Activated CD4-positive, alpha-beta T cell treated with anti-CD3 and anti-CD28 coated beads for 4 hours (primary cell): ENCODE results near the gene MAP3K12.
"Not testable (repeated sequence)": the region's sequence is repeated elsewhere in the genome, so short reads cannot be mapped to it uniquely, and the experiment has no call there.

Experiments
- DNase-seq, 2 donors: peaks; one replicate each; pipeline ENCODE4 v3.0.0-alpha.2; 2020

The MAP3K12 gene, protein sequence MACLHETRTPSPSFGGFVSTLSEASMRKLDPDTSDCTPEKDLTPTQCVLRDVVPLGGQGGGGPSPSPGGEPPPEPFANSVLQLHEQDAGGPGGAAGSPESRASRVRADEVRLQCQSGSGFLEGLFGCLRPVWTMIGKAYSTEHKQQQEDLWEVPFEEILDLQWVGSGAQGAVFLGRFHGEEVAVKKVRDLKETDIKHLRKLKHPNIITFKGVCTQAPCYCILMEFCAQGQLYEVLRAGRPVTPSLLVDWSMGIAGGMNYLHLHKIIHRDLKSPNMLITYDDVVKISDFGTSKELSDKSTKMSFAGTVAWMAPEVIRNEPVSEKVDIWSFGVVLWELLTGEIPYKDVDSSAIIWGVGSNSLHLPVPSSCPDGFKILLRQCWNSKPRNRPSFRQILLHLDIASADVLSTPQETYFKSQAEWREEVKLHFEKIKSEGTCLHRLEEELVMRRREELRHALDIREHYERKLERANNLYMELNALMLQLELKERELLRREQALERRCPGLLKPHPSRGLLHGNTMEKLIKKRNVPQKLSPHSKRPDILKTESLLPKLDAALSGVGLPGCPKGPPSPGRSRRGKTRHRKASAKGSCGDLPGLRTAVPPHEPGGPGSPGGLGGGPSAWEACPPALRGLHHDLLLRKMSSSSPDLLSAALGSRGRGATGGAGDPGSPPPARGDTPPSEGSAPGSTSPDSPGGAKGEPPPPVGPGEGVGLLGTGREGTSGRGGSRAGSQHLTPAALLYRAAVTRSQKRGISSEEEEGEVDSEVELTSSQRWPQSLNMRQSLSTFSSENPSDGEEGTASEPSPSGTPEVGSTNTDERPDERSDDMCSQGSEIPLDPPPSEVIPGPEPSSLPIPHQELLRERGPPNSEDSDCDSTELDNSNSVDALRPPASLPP

DNA sequence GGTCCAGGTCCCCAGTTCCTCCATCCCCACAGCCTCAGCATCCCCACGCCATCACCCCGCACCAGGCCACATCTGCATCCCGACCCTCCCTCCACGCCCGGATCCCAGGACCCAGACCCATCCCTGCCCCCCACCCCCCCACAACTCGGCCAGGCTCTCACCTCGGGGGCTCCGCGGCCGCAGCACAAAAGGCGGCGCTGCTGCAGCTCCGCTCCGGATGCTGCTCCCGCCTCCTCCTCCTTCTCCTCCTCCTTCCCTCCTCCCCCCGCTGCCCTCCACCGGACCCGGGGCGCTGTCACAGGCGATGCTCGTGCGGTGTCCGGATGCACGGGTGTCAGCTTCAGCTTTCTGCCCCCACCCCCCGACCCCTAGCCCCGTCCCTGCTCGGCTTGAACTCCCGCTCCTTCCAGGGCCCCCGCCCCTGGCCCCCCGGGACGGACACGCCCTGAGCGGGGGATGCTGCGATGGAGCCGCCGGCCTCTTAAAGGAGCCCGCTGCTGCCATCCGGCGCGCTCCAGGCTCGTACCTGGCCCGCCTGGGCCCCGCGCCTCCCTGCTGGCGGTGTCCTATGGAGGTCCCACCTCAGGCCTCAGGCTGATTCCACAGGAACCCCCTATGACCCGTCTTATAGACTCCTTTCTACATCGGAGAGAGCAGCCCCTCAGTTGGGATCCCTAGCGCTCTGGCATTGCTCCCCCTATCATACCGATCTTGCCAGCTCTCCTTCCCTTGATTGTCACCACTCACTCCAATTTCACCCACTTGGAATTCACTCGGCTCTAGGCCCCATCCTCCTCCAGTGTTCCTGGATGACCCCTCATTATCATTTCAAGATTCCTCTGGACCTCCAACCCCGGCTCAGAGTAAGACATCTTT lies at the start of gene MAP3K12:
MAP3K12 (minus strand) TSS at position 193 of the 876 bp plus-strand sequence. CDS start 12,067 bp downstream, outside the sequence.
- DNase-seq = peak; percentile 49 to 50

DNA sequence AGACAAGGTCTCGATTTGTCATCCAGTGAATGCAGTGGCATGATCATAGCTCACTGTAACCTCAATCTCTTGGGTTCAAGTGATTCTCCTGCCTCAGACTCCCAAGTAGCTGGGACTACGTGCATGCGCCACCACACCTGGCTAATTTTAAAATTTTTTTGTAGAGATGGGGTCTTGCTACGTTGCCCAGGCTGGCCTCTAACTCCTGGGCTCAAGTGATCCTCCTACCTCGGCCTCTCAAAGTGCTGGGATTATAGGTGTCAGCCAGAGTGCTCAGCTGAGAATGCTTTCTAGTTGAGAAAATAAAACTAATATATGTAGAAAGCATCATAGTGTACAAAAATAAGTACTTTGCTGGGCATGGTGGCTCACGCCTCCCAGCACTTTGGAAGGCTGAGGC lies 49.1 kb upstream of the MAP3K12 start:
- DNase-seq = not testable (repeated sequence)

DNA sequence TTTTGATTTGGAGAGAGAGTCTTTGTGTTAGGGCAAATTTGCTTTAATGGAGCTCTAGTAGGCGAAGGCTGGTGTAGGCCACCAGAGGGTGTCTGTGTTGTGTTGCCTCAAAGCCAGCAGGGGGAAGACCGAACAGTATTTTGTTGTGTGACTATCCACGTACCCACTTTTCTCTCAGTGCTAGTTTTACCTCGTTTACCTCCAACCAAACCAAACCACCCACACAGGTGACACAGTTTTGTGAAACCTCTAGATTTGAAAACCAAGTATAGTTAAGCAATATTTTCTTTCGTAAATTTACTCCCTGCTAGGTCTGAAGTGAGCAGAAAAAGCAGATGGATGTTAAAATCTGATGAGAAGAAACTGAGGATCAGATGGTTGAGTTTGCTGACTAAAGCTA lies 44.3 kb upstream of the MAP3K12 start:
- peak; percentile 38 to 42 for DNase-seq

DNA sequence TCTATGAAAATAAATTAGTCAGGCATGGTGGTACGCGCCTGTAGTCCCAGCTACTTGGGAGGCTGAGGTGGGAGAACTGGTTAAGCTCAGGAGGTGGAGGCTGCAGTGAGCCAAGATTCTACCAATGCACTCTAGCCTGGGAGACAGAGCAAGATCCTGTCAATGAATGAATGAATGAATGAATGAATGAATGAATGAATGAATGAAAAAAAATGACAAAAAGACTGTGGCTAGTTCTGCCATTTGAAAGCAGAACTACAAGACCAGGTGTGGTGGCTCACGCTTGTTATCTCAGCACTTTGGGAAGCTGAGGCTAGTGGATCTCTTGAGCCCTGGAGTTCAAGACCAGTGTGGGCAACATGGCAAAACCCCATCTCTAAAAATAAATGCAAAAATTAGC lies 40.3 kb upstream of the MAP3K12 start:
- no peak for DNase-seq

DNA sequence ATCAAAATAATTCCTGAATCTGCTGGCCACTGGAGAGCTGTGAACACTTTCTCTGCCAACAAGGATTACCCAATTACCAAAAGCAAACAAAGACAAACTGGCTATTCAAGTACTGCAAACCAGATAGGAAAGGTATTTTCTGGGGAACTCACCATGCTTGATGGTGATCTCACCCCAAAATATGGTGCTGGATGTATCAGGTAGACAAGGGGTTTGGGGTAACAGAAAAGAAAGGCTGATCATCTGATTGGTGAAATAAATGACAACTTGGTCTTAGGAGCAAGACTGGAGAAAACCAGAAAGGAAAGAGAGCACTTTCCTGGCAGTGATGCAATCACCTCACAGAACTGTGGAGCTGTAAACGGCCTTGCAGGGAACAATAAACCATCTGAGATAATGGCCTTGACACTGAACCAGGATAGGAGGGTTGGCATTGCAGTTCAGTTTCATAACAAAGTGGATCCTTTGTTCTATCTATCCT lies 39.0 kb upstream of the MAP3K12 start:
- no peak for DNase-seq

DNA sequence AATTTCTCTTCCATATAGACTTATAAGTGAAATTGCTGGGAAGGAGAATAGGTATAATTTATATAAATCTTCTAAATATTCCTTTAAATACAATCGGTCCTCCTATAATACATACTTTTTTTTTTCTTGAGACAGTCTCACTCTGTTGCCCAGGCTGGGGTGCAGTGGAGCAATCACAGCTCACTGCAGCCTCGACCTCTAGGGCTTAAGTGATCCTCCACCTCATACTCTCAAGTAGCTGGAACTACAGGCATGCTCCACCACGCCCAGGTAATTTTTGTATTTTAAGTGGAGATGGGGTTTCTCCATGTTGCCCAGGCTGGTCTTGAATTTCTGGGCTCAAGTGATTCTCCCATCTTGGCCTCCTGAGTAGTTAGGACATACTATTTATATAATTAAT lies 37.7 kb upstream of the MAP3K12 start:
- no peak for DNase-seq

DNA sequence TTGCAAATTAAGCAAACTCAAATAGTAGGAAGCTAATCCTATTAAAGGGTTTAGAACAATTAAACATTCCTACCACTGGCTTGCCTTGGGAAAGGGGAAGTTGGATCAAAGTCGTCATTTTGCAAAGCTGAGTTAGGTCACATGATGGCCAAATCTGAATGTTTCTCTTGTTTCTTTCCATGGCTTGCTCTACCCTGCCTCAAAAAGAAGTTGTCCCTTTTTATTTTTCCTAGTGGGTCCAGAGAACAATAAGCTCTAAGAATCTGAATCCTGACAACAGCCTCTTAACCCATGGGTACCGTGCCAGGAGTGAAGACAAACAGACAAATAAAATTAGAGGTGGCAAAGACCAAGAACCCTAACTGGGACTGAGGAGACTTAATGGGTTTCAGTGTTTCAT lies 34.2 kb upstream of the MAP3K12 start:
- no peak for DNase-seq

DNA sequence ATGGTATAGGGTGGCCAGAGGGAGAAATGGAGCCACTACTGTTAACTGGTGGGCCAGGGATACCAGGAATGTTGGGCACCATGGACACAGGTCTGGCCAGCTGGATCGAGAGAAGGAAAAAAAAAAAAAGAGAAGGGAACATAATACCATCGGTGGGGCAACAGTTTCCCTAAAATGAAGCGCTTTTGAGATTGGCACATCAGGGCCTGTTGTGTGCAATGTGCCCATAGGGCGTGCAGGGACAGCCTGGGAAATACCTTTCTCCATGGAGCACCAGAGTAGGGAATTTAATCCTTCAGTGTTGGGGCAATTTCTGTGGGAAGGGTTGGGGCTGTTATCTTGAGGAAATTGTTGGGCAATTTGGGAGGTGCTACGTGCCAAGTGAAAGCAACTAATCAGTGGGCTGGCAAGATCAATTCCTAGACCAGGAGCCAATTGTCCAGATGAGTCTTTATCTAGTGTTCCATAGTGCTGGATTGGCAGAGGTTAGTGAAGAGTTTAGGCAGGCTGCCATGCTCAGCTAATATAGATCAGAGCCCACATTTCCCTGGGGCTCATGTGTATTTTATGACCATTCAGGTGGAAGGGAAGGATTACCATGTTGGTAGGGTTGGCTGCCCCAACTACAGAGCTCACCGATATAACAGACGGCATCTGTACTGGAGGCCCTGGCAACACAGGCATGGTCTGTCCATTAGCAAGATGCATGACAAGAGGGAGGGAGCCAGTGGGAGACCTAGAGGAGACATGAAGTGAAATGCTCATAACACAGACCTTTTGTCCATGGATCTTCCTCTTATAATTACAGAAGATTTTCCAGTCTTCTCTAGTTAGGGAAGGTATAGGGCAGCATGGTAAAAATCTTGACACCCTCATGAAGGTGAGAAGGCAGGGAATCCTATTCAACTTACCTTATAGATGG lies 33.5 kb upstream of the MAP3K12 start:
- no peak for DNase-seq

DNA sequence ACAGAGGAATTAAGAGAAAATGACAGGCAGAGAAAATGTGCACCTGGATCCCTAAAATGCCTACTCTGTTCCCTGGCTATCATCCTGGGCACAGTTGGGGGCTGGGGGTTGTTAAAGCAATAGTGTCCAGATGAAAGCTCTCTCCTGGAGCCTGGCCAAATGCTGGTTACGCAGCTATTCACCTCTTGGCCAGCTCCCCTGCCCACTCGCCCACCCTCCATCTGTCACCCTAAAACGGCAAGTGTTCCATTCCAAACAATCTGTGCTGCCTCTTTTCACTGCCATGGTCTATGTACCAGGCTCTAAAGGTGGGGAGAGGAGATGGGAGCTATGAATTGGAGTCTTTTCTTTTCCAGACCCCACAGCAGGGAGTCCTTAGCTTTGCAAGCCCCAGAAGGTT lies 32.8 kb upstream of the MAP3K12 start:
- no peak for DNase-seq

DNA sequence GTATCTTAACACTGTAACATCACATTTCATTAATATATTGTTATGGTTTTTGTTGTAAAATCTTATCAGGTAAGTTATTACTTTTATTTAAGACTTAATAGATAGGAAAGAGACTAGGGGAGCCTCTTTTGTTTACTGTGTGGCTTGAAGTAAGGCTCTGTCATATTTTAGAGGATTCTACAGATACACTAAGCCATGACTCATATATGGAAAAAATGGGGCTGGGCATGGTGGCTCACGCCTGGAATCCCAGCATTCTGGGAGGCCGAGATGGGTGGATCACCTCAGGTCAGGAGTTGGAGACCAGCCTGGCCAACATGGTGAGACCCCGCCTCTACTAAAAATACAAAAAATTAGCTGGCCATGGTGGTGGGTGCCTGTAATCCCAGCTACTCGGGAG lies 31.7 kb upstream of the MAP3K12 start:
- DNase-seq = no peak

DNA sequence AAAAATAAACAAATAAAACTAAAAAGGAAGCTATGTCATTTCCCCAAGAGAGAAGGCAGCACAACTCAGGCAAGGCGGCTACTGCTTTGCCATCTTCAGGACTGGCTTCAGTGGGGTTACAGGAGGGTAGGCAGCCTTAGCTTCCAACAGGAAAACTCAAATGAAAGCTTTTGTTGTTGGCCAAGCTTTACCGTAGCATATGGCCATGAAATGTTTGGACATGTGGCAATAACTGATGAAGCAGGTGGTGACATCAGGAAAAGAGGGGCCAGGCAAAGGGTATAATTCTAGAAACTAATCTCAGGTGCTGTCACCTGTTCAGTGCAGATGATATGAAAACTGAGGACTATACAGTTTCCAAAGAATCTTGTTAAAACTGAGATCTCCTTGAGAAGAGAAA lies 30.8 kb upstream of the MAP3K12 start:
- DNase-seq = no peak

DNA sequence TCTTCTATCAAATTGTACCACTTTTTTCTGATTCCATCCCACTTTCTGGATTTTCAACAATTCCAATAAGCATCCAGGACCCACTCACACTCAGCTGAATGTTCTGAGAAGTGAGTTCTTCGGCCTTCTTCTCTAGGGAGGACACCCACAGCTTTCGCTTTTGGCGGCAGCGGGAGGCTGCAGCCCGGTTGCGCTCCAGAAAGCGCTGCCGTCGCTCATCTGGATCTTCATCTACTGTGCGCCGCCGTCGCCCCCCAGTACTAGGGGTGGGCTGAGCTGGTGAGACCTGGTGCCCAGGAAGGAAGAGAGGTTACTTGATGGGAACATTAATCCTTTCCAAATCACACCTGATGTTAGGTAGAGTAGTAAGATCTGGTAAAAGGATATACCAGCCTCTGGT lies 25.2 kb upstream of the MAP3K12 start:
- DNase-seq = no peak

DNA sequence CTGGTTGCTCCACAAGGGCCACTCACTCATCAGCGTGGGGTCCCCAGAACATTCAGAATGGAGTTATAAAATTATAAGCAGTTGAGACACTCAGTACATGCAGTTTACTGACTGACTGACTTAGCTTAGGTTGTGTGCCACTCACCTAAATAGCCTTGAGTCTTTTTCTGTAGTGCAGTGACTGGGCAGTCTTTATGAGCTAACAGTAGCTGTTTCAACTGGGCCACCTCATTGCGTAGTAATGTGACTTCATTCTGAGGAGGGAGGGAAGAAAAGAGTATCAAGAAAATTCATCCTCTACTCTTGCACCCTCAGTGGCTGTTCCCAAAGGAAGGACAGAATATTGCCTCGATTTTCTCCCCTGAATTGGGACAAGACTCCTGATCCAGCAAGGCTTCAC lies 23.9 kb upstream of the MAP3K12 start:
- no peak for DNase-seq

DNA sequence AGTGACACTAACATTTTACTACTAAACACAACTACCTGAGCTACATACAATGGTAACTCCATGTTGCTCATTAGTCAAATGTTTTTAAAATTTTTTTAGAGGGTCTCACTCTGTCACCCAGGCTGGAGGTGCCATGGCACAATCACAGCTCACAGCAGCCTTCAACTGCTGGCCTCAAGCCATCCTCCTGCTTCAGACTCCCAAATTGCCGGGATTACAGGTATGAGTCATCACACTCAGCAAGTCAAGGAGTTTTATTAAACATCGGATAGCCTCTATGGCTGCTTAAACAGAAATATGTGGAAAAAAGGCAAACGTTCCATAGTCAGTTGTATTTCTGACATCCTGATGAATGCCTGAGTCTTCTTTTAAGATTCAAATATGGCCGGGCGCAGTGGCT lies 19.1 kb upstream of the MAP3K12 start:
- DNase-seq = no peak

DNA sequence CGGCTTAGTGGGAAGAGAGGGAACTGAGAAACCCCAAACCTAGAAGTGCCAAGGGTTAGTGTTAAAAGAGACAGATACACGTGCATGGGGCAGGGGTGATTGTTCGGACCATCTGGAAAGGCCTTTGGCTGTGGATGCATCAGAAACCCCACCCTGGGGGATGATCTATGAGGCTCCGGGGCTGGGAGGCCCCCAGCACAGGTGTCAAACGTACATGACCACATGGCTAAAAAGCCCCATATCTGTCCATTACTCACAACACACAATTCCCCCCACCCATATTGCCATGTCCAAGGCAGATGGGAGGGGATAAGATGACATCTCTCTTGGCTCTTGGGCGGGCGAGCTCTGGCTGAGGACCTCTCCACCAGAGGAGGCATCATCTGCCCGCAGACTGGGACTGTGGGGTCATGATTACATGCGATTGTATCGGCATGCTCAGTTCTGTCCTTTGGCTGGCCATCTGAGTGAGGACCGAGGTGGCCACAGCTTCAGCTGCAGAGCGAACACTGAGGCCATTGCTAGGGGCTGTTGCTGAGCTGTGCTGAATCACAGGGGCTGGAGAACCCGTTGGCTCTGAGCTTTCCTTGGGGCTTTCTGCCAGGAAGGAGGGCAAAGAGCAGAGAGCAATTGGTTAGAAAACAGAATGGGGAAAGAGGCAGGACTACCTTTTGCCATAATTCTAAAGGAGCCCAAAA lies 17.6 kb upstream of the MAP3K12 start:
- DNase-seq = no peak

DNA sequence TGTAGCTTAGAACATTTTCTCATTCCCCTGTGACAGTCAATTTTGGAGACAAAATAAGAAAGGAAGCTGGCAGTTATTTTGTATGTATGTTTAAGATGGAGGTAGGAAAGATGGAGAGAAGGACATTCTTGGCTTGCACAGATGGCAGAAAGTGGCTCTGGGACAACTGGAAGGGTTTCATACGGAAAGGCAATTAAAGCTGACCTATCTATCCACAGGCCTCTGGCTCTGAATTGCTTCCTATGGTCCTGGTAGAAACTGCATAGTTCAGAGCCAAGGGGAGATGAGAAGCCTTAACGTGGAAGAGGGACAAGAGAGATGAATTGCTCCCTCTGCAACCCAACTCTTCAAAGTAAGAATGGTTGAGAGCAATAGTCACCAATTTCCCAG lies 16.0 kb upstream of the MAP3K12 start:
- DNase-seq = no peak

DNA sequence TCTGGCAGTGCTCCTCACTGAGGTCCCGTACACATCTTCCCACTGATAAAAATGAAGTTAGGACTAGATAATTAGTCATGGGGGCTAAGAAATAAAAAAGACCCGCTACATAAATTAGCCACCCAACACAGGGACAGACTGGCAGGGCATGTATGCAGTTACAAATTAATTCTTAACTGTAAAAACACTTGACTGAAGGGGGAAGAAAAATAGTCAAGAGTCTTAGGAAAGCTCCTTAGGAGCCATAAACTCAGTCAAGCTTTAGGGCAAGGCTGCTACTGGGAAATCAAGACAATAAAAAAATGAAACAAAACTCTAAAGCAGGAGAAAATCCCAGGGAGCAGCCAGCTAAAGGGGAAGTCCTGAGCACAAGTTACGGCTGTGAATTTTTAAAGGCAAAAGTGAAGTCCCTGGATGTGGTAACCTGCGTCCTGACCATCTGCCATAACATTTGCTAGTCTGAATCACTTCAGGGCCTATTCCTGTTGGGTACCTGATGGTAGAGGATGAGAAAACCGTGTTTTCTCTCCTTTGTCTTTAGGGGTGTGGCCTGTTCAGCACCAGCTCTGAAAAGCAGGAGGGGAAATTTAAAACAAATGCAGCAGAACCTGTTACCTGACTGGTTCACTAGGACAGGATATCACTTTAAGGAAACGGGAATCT lies 15.5 kb upstream of the MAP3K12 start:
- no peak for DNase-seq

DNA sequence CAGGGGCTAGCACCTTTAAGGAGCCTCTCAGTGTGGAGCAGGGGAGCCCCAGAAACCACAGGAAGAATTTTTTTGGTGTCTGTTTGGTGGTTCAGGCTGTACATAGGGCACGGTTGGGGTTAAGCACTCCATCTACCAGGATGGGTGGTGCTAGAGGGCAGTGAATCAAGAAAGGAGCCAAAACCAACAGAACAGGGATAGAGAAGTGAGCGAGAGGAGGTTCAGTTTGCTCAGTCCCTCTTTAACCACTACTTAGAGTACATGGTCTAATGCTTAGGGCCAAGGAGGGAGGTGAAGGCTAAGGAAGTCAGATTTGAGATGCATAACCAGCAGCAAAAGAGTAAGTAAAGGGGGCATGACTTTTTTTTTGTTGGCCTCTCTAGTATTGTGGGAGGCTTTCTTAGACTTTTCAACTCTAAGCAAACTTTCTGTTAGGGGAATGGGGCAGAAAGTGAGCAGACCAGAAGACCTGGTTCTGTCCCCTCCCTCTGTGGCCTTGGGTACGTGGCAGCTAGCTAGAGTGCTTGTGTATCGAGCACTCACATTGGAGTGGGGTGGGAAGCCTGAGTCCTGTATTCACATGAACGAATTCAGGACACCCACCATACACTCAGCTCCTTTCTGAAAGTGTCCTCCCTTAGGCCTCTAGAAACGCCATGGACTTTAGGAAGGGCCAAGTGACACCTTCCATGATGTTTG lies 14.6 kb upstream of the MAP3K12 start:
- DNase-seq = no peak

DNA sequence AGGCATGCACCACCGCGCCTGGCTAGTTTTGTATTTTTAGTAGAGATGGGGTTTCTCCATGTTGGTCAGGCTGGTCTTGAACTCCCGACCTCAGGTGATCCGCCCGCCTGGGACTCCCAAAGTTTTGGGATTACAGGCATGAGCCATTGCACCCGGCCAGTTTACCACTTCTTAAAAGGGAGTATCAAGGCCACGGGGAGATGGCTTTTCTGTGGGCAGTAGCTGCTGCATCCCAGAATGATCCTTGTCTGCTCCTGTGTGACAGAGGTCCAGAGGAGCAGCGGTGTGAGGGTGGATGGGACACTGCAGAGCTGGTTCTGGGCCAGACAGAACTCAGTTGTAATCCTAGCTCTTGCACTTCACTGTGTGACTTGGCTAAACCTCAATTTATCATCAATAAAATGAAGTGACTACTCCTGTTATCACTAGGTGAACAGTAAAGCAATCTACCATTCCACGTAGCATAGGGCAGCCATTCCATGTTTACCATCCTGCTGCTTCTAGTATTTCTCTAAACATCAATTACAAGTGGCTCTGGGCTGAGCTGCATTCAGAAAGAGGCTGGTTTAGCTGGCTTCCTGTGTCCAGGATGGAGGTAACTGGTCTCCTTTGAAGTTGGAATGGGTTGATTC lies 11.0 kb upstream of the MAP3K12 start:
- no peak for DNase-seq
